Measurements from ENCODE around the gene LAG3.

DNA sequence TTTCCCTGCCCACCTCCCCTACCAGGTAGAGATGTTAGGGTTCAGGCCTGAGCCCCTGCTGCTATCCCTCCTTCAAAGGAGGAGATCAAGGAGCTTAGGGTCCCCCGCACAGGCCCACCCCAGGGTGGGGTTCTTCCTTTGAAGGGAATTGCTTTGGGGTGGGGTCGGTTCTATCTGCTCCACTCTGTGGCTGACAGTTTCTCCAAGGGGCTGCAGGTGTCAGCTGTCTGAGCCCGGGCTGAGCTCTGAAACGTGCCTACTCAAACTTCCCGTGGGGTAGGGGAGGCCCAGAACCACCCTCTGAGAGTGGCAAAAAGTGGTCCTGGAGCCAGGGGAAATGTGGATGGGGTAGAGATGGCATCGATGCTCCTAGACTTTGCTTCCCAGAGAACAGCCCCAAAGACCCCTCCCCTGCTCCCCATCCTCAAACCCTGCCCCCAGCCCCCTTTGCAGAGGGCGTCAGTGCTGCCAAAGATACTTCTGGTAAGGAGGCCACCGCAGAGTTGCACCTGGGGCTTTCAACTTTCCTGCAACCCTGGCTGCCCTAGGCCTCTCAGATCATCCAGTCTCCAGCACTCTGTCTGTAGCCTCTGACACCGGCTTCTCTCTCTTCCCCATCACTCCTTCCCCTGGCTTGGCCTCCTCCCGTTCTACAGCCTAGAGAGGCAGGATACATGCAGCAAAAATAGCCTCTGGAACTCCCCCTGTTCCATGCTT, 10.7 kb downstream of the LAG3 start:
- no peak for TF ChIP-seq GATA2 (IDR thresholded peaks at IDR 0.05; ENCODE audit: low read depth, low read length)
- no peak for TF ChIP-seq GATA3 (IDR thresholded peaks at IDR 0.05; ENCODE audit: low read depth, low read length)
